T-cell (primary cell): Measurements from ENCODE around the gene HNRNPF. TPM values are rescaled to one million over a fixed set of nuclear protein-coding genes. Genes with fewer than 3 reads are reported as not detected.
A peak's percentile ranks its signal among the peaks of the same experiment; 100 is the strongest.

Experiments used
- ATAC-seq, 4 experiments: fragments of 200-7000 bp in 3 of 4; fragments of 150-1000 bp in 1 of 4; cut with Tn5 transposase; replicated peaks in 1 of 4; 1 replicate in 3 of 4; 2 replicates in 1 of 4; pipeline ENCODE4 v1.10.0; 2021; ENCODE audit warnings: moderate library complexity in 3 of 4, mild to moderate bottlenecking in 2 of 4, moderate number of reproducible peaks in 1 of 4
- CTCF ChIA-PET, 2 donors: fragments of 300-600 bp; sonication (Branson Sonifier 250); formaldehyde crosslinking; loops; one replicate each; lab custom pipeline; 2022; ENCODE audit warnings: antibody characterized with exemption in 2 of 2; lab: Charles Lee
- POLR2A ChIA-PET, 2 donors: fragments of 300-600 bp; sonication (Branson Sonifier 250); formaldehyde crosslinking; loops; one replicate each; lab custom pipeline; 2022; ENCODE audit warnings: antibody characterized with exemption in 2 of 2; lab: Charles Lee
- DNase-seq, 35 experiments: peaks; one replicate each; pipeline versions ENCODE4 v3.0.0 to v3.0.0-alpha.2; 2013 to 2023
- H3K27ac ChIP-seq: one replicate; pipeline ENCODE4 v1.5.1; 2013; ENCODE audit warnings: low read length
- H3K27me3 ChIP-seq, 2 experiments: replicated peaks in 1 of 2; 1 replicate in 1 of 2; 2 replicates in 1 of 2; pipeline versions ENCODE4 v1.6.1 to v1.7.0; 2013; ENCODE audit warnings: low read length in 1 of 2, mixed read lengths in 1 of 2; ENCODE audit not compliant: control insufficient read depth in 2 of 2, insufficient read depth in 2 of 2; ENCODE audit errors: extremely low read depth in 1 of 2
- H3K36me3 ChIP-seq, 2 donors: 1 replicate in 1 of 2; 2 replicates in 1 of 2; pipeline versions ENCODE4 v1.6.1 to v1.7.0; 2013; ENCODE audit warnings: low read length in 1 of 2; ENCODE audit not compliant: control insufficient read depth in 2 of 2, insufficient read depth in 1 of 2; ENCODE audit errors: extremely low read depth in 1 of 2
- H3K4me1 ChIP-seq, 2 experiments: 1 replicate in 1 of 2; 2 replicates in 1 of 2; pipeline versions ENCODE4 v1.6.1 to v1.7.0; 2013; ENCODE audit warnings: low read length in 2 of 2, mixed read lengths in 1 of 2; ENCODE audit not compliant: insufficient read depth in 2 of 2, control insufficient read depth in 1 of 2; ENCODE audit errors: extremely low read depth in 1 of 2
- H3K4me3 ChIP-seq, 2 donors: 1 replicate in 1 of 2; 2 replicates in 1 of 2; pipeline versions ENCODE4 v1.5.1 to v1.7.0; 2013; ENCODE audit warnings: mild to moderate bottlenecking in 2 of 2, low read length in 1 of 2, moderate library complexity in 1 of 2; ENCODE audit not compliant: control insufficient read depth in 1 of 2; ENCODE audit errors: extremely low read depth in 1 of 2
- H3K9me3 ChIP-seq: 2 replicates; pipeline ENCODE4 v1.7.0; 2013
- H3K27ac Mint-ChIP-seq, 2 donors: one replicate each; pipeline ENCODE4 v1.8.0; 2020 to 2021; ENCODE audit warnings: mild to moderate bottlenecking in 2 of 2, mixed read lengths in 2 of 2
- H3K27me3 Mint-ChIP-seq, 2 donors: one replicate each; pipeline ENCODE4 v1.8.0; 2021 to 2022; ENCODE audit warnings: mixed read lengths in 2 of 2
- H3K36me3 Mint-ChIP-seq: one replicate; pipeline ENCODE4 v1.8.0; 2021; ENCODE audit warnings: mixed read lengths
- H3K4me1 Mint-ChIP-seq, 3 donors: one replicate each; pipeline ENCODE4 v1.8.0; 2020 to 2022; ENCODE audit warnings: mixed read lengths in 3 of 3, mild to moderate bottlenecking in 1 of 3
- H3K4me3 Mint-ChIP-seq, 3 donors: one replicate each; pipeline ENCODE4 v1.8.0; 2020 to 2022; ENCODE audit warnings: mild to moderate bottlenecking in 3 of 3, mixed read lengths in 3 of 3, moderate library complexity in 3 of 3
- H3K9me3 Mint-ChIP-seq, 3 donors: one replicate each; pipeline ENCODE4 v1.8.0; 2020 to 2022; ENCODE audit warnings: mixed read lengths in 3 of 3
- WGBS: methylation state at CpG from one replicate; pipeline ENCODE4 v1.1.5; 2013; ENCODE audit warnings: missing lambda C conversion rate; ENCODE audit not compliant: insufficient coverage; 5-methylcytosine and 5-hydroxymethylcytosine counted together
- total RNA-seq, 35 experiments: library from RNA in 6 of 35; stranded (reverse) in 6 of 35; fragments of 120-200 nt in 1 of 35; gene quantifications; one replicate each; pipeline versions ENCODE4 v1.2.1 to v1.2.4 and lab custom pipeline; 2013 to 2026

The HNRNPF gene
- total RNA-seq, 5 donors from 2014 or later (not counting 1 experiment from before 2014, with no cell fraction given), result 124 to 224 (median 206) TPM

DNA sequence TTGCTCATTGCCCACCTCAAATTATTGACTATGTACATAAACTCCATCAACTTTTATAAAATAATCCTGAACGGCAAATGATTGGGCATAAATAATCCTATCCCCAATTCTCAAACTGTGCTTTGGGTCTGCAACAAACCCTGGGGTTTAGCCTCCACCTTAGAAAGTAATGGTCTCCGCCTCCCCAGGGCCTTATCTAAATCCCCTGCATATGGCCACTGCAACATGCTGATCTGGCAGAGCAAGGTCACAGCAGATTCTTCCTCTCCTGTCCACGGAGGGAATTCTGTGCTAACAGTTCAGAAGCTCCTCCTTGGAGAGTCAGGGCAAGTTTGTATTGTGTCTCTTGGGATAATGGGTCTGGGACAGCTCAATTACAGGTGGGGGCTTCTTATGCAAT lies 19.1 kb downstream of the HNRNPF start:
- ATAC-seq (no peak), DNase-seq (no peak)
- H3K9me3 ChIP-seq, result no peaks in the 10 kb centered on the region
- H3K36me3 ChIP-seq, result peaks cover 6 to 89% of the 10 kb centered on the region in 2 donors
- H3K4me3 ChIP-seq, result no peak overlapping the region
- ChIA-PET POLR2A (interaction anchor here in 1 of 2 donors (1.0 kb wide), 1 partner anchor 28 kb away, joined by 3 read pairs; no protein-coding TSS in a partner anchor), CTCF (interaction anchor here (0.6 to 1.0 kb wide), 5 partner anchors 60 to 599 kb away, joined by 3 to 4 read pairs (median 3); no protein-coding TSS in a partner anchor)
- peak overlapping the region; percentile 16 for H3K27ac ChIP-seq
- peaks cover 15 to 49% of the 10 kb centered on the region in 2 experiments for H3K4me1 ChIP-seq
- no peak overlapping the region for H3K4me3 Mint-ChIP-seq
- H3K27me3 ChIP-seq, result no peaks in the 10 kb centered on the region
- H3K27me3 Mint-ChIP-seq, result no peaks in the 10 kb centered on the region
- H3K27ac Mint-ChIP-seq, result peak overlapping the region; percentile 87 to 89
- 80% methylated on average over 1 of the region's 3 CpGs for WGBS
- no peaks in the 10 kb centered on the region for H3K9me3 Mint-ChIP-seq
- peaks cover 61% of the 10 kb centered on the region for H3K36me3 Mint-ChIP-seq
- peaks cover 70 to 82% (median 73%) of the 10 kb centered on the region in 3 donors for H3K4me1 Mint-ChIP-seq

DNA sequence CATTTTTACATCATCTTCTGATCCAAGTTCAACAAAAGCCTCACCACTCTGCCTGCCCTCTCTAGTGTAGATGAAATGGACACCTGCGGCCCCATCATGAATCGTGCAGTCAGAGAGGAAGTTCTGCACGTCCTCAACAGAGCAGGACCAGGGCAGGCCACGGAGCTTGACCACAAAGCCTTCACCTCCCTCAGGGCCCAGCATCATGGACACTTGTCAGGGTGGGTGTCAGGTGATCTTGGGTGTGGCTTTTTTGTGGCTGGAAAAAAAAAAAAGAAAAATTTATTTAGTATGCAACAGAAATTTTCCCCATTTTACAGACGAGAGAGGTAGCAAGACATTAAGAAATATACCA lies 21.3 kb downstream of the HNRNPF start:
- no peaks in the 10 kb centered on the region for H3K9me3 ChIP-seq
- Mint-ChIP-seq H3K27ac (peak overlapping the region; percentile 59 to 72), H3K27me3 (no peaks in the 10 kb centered on the region), H3K4me3 (peak overlapping the region in 1 of 3 donors; percentile 9), H3K36me3 (peaks cover 47% of the 10 kb centered on the region), H3K4me1 (peaks cover 54 to 71% (median 62%) of the 10 kb centered on the region in 3 donors), H3K9me3 (no peaks in the 10 kb centered on the region)
- ChIA-PET CTCF (interaction anchor here in 1 of 2 donors (0.6 kb wide), 1 partner anchor 70 kb away, joined by 6 read pairs; no protein-coding TSS in a partner anchor), POLR2A (no interaction called here)
- H3K4me1 ChIP-seq, result peaks cover 6 to 36% of the 10 kb centered on the region in 2 experiments
- H3K27me3 ChIP-seq, result no peaks in the 10 kb centered on the region
- no CpG with 5 or more reads among the region's 5 CpGs for WGBS
- peaks cover 3 to 74% of the 10 kb centered on the region in 2 donors for H3K36me3 ChIP-seq
- H3K4me3 ChIP-seq, result no peak overlapping the region
- no peak for DNase-seq
- peak overlapping the region; percentile 7 for H3K27ac ChIP-seq
- ATAC-seq, result no peak

DNA sequence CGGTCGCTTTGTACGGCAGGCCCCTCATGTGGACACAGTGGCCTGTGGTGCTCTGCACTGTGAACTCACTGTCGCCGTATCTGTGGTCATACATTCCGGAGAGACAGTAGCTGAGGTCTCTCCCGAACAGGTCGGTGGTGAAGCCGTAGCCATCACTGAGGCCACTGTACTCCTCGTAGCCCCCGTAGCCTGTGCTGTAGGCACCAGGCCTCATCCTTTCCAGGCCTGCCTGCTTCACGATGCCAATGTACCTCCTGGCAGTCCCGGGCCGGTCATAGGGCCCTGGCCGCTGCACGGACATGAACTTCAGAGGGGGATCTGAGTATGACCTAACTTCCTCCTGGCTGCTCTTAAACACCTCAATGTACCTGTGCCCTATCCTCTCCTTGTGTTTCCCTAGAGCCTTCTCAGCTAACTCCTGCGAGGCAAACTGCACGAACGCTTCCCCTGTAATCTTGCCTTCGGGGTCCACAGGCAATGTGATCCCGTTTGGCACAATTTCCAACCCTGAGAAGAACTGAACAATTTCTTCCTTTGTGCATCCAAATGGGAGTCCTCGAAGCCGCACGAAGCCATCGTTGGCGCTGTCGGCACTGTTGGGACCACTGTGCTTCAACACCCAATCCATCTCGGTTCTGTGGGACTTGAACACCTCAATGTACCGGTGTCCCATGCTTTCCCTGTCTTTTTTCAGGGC lies 21.9 kb downstream of the HNRNPF start:
- Mint-ChIP-seq H3K4me3 (peak overlapping the region in 1 of 3 donors; percentile 9), H3K9me3 (no peaks in the 10 kb centered on the region), H3K27ac (peak overlapping the region; percentile 59 to 72), H3K27me3 (no peaks in the 10 kb centered on the region), H3K36me3 (peaks cover 43% of the 10 kb centered on the region), H3K4me1 (peaks cover 49 to 65% (median 58%) of the 10 kb centered on the region in 3 donors)
- Histone ChIP-seq H3K4me3 (no peak overlapping the region), H3K4me1 (peaks cover 6 to 36% of the 10 kb centered on the region in 2 experiments), H3K27ac (peak overlapping the region; percentile 7), H3K36me3 (peaks cover 3 to 69% of the 10 kb centered on the region in 2 donors), H3K9me3 (no peaks in the 10 kb centered on the region), H3K27me3 (no peaks in the 10 kb centered on the region)
- ATAC-seq (no peak), DNase-seq (no peak)
- ChIA-PET POLR2A (no interaction called here), CTCF (interaction anchor here in 1 of 2 donors (0.5 kb wide), 1 partner anchor 73 kb away, joined by 4 read pairs; no protein-coding TSS in a partner anchor)
- WGBS, result 93% methylated on average over 29 of the region's 29 CpGs

DNA sequence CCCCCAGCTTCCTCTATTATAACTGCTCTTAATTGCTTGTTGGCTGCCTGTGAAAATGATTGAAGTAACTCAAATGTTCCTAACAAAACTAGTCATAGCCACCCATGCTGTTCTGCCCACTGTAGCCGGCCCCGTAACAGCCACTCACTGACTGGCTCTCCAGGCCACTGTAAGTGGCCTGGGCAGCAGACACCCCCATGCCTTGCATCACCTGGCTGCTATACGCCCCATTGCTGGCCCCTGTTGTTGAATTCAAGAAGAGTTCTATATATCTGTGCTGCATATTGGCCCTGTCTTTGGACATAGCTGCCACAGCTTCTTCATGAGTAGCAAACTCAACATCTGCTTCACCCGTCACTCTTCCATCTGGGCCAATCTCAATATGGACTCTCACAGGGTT lies 22.4 kb downstream of the HNRNPF start:
- DNase-seq (no peak), ATAC-seq (no peak)
- H3K4me1 Mint-ChIP-seq, result peaks cover 43 to 61% (median 53%) of the 10 kb centered on the region in 3 donors
- peaks cover 39% of the 10 kb centered on the region for H3K36me3 Mint-ChIP-seq
- ChIA-PET POLR2A (no interaction called here), CTCF (interaction anchor here (0.5 to 0.6 kb wide), 2 partner anchors 73 kb away, joined by 3 to 4 read pairs; no protein-coding TSS in a partner anchor)
- no peak overlapping the region for H3K27ac ChIP-seq
- H3K27me3 Mint-ChIP-seq, result no peaks in the 10 kb centered on the region
- no CpG with 5 or more reads among the region's 4 CpGs for WGBS
- H3K36me3 ChIP-seq, result peaks cover 3 to 63% of the 10 kb centered on the region in 2 donors
- H3K27ac Mint-ChIP-seq, result peak overlapping the region in 1 of 2 donors; percentile 51
- H3K4me1 ChIP-seq, result peaks cover 6 to 31% of the 10 kb centered on the region in 2 experiments
- H3K27me3 ChIP-seq, result no peaks in the 10 kb centered on the region
- no peak overlapping the region for H3K4me3 Mint-ChIP-seq
- H3K9me3 Mint-ChIP-seq, result no peaks in the 10 kb centered on the region
- no peaks in the 10 kb centered on the region for H3K9me3 ChIP-seq
- H3K4me3 ChIP-seq, result no peak overlapping the region

DNA sequence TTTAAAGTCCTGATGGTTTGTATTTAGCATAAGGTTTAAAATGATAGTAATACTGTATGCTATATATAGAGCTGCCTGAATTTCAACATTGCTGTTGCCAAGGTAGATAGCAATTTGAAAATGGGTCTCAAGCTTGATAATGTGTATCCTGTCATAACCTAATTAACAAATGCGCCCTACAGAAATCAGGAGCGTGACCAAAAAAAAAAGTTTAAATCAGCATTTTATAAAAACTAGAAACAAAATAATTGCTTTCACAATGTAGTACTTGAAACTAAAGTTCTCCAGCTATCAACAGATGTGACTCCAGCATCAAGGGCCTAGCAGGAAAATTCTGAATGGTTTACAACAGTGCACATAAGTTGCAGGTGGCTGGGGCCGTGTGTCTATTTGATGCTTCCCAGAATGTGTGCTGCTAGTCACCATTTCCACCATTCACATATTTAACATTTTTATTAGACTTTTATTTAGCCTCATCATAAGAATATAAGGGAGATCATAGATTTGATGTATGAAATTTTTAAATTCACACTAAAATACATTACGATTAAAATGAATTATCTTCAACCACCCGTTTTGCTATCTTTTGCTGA lies 23.5 kb downstream of the HNRNPF start:
- POLR2A ChIA-PET, result no interaction called here
- Histone ChIP-seq H3K36me3 (peaks cover under 1 to 54% of the 10 kb centered on the region in 2 donors), H3K4me3 (no peak overlapping the region), H3K9me3 (no peaks in the 10 kb centered on the region), H3K27ac (no peak overlapping the region), H3K27me3 (no peaks in the 10 kb centered on the region), H3K4me1 (peaks cover 6 to 22% of the 10 kb centered on the region in 2 experiments)
- Mint-ChIP-seq H3K27ac (peak overlapping the region in 1 of 2 donors; percentile 49), H3K4me1 (peaks cover 38 to 50% (median 47%) of the 10 kb centered on the region in 3 donors), H3K9me3 (no peaks in the 10 kb centered on the region), H3K4me3 (no peak overlapping the region), H3K27me3 (no peaks in the 10 kb centered on the region), H3K36me3 (peaks cover 32% of the 10 kb centered on the region)
- ATAC-seq (no peak), DNase-seq (no peak)
- 100% methylated on average over 1 of the region's 5 CpGs for WGBS
- CTCF ChIA-PET, result no interaction called here
